SKM-1 treated with dmso at 0.1 percent for 144 hours (cell line): Measurements from ENCODE around the gene HTRA2.
A peak's percentile ranks its signal among the peaks of the same experiment; 100 is the strongest.

Experiments used
- DNase-seq: peaks from one replicate; lab custom pipeline; 2025; ENCODE audit not compliant: unreplicated experiment; lab: John Stamatoyannopoulos, UW

HTRA2 gene

GRCh38 chr2:74538881-74539339 lies 9.2 kb downstream of the HTRA2 start:
- DNase-seq, result no peak

GRCh38 chr2:74540291-74540690 lies 10.6 kb downstream of the HTRA2 start:
- no peak for DNase-seq

- DNase-seq, result no peak
Measured at GRCh38 chr2:74542978-74543377, 13.2 kb downstream of the HTRA2 start.

- no peak for DNase-seq
Measured at GRCh38 chr2:74544634-74545033, 14.9 kb downstream of the HTRA2 start.

GRCh38 chr2:74546004-74546403 lies 16.3 kb downstream of the HTRA2 start:
- no peak for DNase-seq

GRCh38 chr2:74548285-74548899 lies 18.7 kb downstream of the HTRA2 start:
- no peak for DNase-seq

GRCh38 chr2:74548900-74549826 lies 19.4 kb downstream of the HTRA2 start:
- peak; percentile 19 for DNase-seq

GRCh38 chr2:74550231-74550630 lies 20.5 kb downstream of the HTRA2 start:
- DNase-seq, result no peak

GRCh38 chr2:74551530-74551929 lies 21.8 kb downstream of the HTRA2 start:
- no peak for DNase-seq

GRCh38 chr2:74551942-74552913 lies 22.5 kb downstream of the HTRA2 start:
- DNase-seq, result no peak

- DNase-seq, result no peak
Measured at GRCh38 chr2:74552914-74553811, 23.4 kb downstream of the HTRA2 start.

- peak; percentile 49 for DNase-seq
Measured at GRCh38 chr2:74553892-74554819, 24.4 kb downstream of the HTRA2 start, which contains the start of the genes DOK1 and LOXL3. Gene DOK1 (plus strand): TSS chr2:74554720. CDS start chr2:74554755, 35 bp downstream. Gene LOXL3 (minus strand): TSS chr2:74553942. CDS start chr2:74552634, 1,308 bp downstream.

GRCh38 chr2:74554820-74555531 lies 25.2 kb downstream of the HTRA2 start:
- DNase-seq, result peak; percentile 25

- peak; percentile 13 for DNase-seq
Measured at GRCh38 chr2:74555610-74556103, 25.9 kb downstream of the HTRA2 start.

GRCh38 chr2:74556159-74556558 lies 26.4 kb downstream of the HTRA2 start:
- no peak for DNase-seq

GRCh38 chr2:74556831-74557370 lies 27.2 kb downstream of the HTRA2 start:
- no peak for DNase-seq
